GF-D8 (cell line): Measurements from ENCODE around the gene CACTIN.
"Not testable (repeated sequence)": the region's sequence is repeated elsewhere in the genome, so short reads cannot be mapped to it uniquely, and the experiment has no call there.

Source experiments
- DNase-seq: peaks from one replicate; lab custom pipeline; 2025; lab: John Stamatoyannopoulos, UW

The CACTIN gene

GRCh38 chr19:3626473-3627350 lies at the start of gene CACTIN:
TSS of gene CACTIN (minus strand) at chr19:3626790. CDS start at chr19:3626762, 28 bp downstream.
- DNase-seq, result peak; percentile 94

GRCh38 chr19:3674784-3675543 lies 48.4 kb upstream of the CACTIN start:
- DNase-seq, result no peak

GRCh38 chr19:3673506-3674439 lies 47.2 kb upstream of the CACTIN start:
- no peak for DNase-seq

GRCh38 chr19:3672993-3673392 lies 46.4 kb upstream of the CACTIN start:
- no peak for DNase-seq

- no peak for DNase-seq
These were observed 46.0 kb upstream of the CACTIN start for GRCh38 chr19:3672575-3672948.

GRCh38 chr19:3671680-3672574 lies 45.3 kb upstream of the CACTIN start:
- no peak for DNase-seq

- DNase-seq, result no peak
These were observed 44.4 kb upstream of the CACTIN start for GRCh38 chr19:3670796-3671679.

- no peak for DNase-seq
These were observed 43.6 kb upstream of the CACTIN start for GRCh38 chr19:3669947-3670795.

GRCh38 chr19:3669082-3669946 lies 42.7 kb upstream of the CACTIN start:
- no peak for DNase-seq

GRCh38 chr19:3668331-3669081 lies 41.9 kb upstream of the CACTIN start:
- no peak for DNase-seq

GRCh38 chr19:3667766-3668165 lies 41.2 kb upstream of the CACTIN start:
- DNase-seq, result no peak

- no peak for DNase-seq
These were observed 40.5 kb upstream of the CACTIN start for GRCh38 chr19:3667037-3667638.

- not testable (repeated sequence) for DNase-seq
These were observed 39.9 kb upstream of the CACTIN start for GRCh38 chr19:3666545-3666856.

GRCh38 chr19:3665681-3666544 lies 39.3 kb upstream of the CACTIN start:
- no peak for DNase-seq

GRCh38 chr19:3664879-3665642 lies 38.5 kb upstream of the CACTIN start:
- no peak for DNase-seq
